Pericardium fibroblast (primary cell): ENCODE measurements around the gene MRI1. TPM values are rescaled to one million over a fixed set of nuclear protein-coding genes. Genes with fewer than 3 reads are reported as not detected.

Source experiments
- total RNA-seq: library from RNA; depleted of rRNA; stranded (reverse); fragments of >200 nt; gene quantifications from 2 replicates; pipeline ENCODE4 v1.2.3, GENCODE V29; 2015

Gene MRI1
- total RNA-seq: 23.2 and 37.3 TPM in 2 replicates

GRCh38 chr19:13764101-13764807 lies at the start of gene MRI1:
TSS of gene MRI1 (plus strand) at chr19:13764522. CDS start at chr19:13764589, 67 bp downstream.

GRCh38 chr19:13774217-13775191 lies 10.2 kb downstream of the MRI1 start, which contains the start of gene C19orf53:
TSS of gene C19orf53 (plus strand) at chr19:13774456. CDS start at chr19:13774478, 22 bp downstream.

GRCh38 chr19:13794757-13795589 lies 30.7 kb downstream of the MRI1 start, which contains the start of gene ZSWIM4:
TSS of gene ZSWIM4 (plus strand) at chr19:13795443. CDS start at chr19:13795649, 206 bp downstream.

Other genes starting within 250 kb of the MRI1 start
- 154 and 162 TPM in 2 replicates for gene C19orf53, start 9.9 kb downstream of the MRI1 start, total RNA-seq
- gene ZSWIM4, start 30.9 kb downstream of the MRI1 start, total RNA-seq: 1.8 and 6.0 TPM in 2 replicates
- not detected in 2 replicates for gene NANOS3, start 112.6 kb downstream of the MRI1 start, total RNA-seq
- gene BRME1, start 141.6 kb downstream of the MRI1 start, total RNA-seq: 0.09 TPM in 1 of 2 replicates, not detected in the other
- 14.9 and 21.4 TPM in 2 replicates for gene CC2D1A, start 141.7 kb downstream of the MRI1 start, total RNA-seq
- 6.5 and 8.2 TPM in 2 replicates for gene PODNL1, start 173.9 kb downstream of the MRI1 start, total RNA-seq
- gene DCAF15, start 188.0 kb downstream of the MRI1 start, total RNA-seq: 15.1 and 20.4 TPM in 2 replicates
- 2.4 and 4.3 TPM in 2 replicates for gene RFX1, start 241.8 kb downstream of the MRI1 start, total RNA-seq